Fibroblast of skin of right quadriceps (primary cell): ENCODE results near the gene TAF1C.
A peak's percentile ranks its signal among the peaks of the same experiment; 100 is the strongest.

Experiments
- DNase-seq: peaks from one replicate; pipeline ENCODE4 v3.0.0-alpha.2; 2013

TAF1C gene

DNA sequence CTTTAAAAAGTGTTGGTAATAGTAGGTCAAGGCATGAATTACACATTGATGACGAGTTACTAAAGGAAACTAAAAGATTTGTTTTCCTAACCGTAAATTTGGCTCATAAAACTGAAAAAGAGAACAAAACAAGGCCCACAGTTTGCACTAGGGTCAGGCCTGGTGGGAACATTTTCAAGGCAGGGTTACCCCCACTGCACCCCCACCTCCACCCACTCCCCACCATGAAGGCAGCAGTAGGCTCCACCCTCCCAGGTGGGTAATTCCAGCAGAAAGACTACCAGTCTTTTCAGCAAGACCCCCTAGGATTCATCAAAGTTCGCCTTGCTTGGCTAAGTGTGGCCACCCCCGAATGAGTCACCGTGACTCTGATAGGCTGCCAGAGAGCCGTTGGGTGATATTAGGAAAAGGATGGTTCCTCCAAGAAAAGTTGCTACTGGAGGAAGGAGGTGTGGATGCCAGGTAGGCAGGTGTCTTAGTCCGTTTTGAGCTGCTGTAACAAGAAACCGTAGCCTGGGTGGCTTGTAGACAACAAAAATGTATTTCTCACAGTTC lies 33.1 kb downstream of the TAF1C start:
- DNase-seq = no peak

DNA sequence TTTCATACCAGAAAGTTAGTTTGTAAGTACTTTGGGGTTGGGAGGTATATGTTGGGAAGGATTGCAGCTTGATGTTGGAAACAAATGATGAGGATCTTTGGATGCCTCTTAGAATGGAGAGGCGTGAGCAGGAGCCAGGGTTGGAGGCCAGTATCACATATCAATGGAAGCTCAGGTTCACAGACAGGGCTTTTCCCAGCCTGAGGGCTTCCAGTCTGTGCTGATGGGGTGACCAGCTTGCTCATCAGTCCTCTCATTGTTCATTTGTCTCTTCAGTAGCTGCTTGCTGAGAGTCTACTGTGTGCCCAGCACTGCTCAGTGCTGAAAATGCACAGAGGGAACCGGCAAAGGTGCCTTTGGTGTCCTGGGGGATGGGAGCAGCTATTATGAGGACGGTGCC lies 35.9 kb downstream of the TAF1C start:
- DNase-seq = no peak

DNA sequence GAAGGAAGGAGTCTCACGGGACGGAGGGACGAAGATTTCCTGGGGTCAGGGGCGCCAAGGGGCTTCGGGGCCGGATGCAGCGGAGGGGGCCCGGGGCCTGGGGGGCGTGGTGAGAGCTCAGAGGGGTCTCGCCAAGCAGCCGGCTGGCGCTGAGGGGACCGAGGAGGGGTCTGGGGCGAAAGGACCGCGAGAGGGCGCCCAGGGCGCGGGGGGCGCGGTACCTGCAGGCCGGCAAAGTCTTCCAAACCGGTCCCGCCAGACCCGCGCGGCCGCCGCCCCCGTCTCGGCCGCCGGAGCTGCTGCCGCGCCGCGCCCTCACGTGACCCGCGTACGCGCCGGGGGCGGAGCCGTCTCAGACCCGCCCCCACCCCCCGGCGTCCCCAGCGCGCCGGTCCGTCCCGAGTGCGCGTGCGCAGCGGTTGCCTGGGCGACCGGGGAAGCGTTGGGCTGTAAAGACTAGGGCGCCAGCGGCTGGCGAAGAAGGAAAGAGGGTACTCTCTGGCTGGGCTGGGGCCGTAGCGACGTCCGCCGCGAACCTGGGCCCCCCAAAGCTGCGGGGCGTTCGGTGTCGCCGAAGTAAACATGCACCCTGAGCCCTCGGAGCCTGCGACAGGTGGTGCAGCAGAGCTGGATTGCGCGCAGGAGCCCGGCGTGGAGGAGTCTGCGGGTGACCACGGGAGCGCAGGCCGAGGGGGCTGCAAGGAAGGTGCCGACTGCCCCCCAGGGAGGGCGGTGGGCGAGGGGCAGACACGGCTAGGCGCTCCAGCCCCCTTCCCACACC lies 41.8 kb downstream of the TAF1C start, which contains the start of the genes DNAAF1 and HSDL1:
TSS of gene DNAAF1 (plus strand) at position 450 of the 781 bp plus-strand sequence. CDS start at position 583, 133 bp downstream.
TSS of gene HSDL1 (minus strand) at position 319 of the 781 bp plus-strand sequence. CDS start 13,856 bp downstream, outside the sequence.
- DNase-seq = peak; percentile 85

DNA sequence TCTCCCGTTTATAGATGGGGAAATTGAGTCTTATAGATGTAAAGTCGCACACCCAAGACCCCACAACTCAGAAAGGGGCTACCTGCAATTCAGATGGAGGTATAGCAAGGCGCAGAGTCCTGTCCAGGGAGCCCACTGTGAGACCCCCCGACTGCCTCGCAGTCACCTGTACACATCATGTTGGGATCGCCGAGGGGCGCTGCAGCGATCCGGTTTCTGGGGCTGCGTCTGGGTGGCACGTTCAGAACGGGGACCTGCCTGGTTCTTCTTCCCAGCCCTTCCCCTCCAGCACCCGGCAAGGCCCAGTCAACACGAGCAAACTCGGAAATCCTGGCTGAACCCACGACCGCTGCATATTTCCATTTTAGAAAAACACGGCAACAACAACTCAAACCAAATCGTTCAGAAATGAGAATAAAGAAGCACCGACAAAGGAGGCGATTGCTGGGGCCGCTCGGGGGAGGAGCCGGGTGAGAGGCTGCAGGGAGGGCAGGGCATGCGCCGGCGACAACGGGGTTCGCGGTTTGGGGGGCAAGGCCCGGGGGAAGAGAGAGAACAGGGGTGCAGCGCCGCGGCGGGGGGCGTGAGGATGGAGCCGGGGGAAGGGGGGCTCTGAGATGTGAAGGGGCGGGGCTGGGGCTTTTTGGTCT lies 42.5 kb downstream of the TAF1C start:
- no peak for DNase-seq

DNA sequence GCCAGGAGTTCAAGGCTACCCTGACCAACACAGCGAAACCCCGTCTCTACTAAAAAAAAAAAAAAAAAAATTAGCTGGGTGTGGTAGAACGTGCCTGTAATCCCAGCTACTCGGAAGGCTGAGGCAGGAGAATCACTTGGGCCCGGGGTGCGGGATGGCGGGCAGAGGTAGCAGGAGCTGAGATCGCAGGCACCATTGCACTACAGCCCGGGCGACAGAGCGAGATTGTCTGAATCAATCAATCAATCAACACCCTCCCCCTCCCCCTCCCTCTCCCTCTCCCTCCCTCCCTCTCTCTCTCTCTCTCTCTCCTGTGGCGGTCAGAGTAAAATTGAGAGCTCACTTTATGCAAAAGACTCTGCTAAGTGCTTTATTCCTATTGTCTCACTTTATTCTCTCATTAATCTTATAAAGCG lies 43.1 kb downstream of the TAF1C start:
- no peak for DNase-seq

DNA sequence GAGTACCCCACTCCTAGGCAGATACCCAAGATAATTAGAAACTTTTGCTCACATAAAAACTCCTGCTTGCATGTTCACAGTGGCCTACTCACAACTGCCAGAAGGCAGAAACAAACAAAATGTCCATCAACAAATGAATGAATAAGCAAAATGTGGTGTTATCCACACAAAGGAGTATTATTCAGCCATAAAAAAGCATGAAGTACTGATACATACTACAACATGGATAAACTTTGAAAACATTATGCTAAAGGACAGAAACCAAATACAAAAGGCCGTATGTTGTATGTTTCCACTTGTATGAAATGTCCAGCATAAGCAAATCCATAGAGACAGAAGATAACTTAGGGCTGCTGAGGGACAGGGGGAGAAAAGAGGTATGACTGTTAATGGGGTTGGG lies 43.8 kb downstream of the TAF1C start:
- no peak for DNase-seq

DNA sequence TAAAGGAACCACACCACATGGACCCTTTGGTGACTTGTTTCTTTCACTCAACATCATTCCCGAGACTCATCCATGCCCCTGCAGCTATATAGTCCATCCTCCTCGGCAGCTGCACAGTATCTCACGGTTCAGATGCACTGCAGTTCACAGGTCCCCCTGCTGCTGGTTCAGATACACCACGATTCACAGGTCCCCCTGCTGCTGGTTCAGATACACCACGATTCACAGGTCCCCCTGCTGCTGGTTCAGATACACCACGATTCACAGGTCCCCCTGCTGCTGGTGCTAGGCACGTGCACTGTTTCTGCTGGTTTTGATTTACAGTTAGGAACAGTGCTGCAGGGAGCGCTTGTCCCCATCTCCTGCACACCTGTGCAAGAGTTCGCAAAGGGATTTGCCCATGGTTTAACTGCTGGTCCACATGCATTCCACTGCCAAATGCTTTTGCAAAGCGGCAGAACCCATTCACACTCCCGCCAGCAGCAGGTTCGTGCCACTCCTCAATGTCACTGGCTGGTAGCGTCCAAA lies 45.6 kb downstream of the TAF1C start:
- DNase-seq = no peak

DNA sequence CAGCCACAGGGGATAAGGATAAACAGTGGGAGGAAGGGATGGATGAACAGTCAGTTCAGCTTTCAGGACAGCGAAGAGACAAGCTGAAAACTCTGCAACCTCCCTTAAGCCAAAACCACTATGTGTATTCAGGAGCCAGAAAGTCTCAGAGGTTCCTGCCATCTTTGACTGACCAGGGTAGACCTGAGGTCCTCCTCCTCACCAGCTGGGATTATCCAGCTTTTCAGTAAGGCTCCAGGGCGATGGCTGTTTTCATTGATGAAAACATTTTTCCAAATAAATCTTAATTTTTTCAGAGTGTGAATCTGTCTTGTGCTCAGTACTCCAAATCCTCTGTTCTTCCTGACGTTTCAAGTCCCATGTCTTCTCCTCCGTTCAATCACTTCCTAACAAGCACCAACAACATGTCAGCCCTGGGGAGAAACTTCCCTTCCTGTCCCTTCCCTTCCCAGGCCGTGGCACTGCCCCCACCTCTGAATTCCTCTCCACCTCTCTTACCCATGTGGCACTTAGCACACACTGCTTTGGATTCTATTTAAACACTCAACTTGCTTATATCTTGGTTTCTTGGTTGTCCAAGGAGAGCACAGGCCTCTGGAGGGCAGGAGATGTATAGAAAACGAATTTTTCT lies 47.1 kb downstream of the TAF1C start:
- no peak for DNase-seq

DNA sequence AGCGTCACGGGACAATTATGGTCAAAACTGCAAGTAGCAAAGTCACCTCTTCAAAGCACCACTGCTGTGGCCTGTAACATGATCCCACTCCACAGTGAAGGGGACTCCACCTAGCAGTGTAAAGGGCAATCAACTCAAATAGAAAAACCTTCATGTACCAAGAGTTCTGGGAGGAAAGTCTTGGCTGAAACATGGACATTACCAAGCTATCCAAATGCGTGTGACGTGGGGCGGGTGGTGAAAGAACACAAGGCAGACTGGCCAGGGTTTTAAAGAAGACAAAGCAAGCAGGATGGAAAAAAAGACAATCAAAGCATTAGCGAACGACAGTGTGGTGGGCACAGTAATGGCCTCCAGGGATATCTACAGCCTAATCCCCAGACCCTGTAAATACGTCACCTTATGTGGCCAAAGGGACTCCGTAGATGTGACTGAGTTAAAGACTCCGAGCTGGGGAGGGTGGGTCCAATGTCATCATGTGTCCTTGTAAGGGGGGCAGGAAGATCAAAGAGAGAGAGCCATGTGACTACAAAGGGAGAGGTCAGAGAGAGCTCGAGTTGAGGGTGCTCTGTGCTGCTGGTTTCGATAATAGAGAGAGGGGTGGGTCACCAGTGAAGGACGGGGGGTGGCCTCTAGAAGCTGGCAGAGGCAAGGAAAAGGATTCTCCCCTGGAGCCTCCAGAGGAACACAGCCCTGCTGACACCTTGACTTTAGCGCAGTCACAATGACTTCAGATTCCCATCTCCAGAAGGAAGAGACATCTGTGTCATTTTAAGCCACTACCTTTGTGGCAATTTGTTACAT lies 47.8 kb downstream of the TAF1C start:
- peak; percentile 23 for DNase-seq

DNA sequence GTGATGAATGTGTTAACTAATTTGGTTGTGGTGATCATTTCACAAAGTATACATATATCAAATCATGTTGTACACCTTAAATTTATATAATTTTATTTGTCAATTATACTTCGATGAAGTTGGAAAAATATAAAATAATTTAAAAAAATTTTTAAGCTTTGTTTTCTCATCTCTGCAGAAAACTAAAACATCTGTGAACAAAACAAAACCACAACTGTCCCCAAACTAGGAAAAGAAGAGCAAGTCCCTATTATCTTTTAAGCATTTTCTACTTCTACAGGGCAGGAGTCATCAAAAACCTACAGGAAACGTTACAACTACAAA lies 48.4 kb downstream of the TAF1C start:
- no peak for DNase-seq

DNA sequence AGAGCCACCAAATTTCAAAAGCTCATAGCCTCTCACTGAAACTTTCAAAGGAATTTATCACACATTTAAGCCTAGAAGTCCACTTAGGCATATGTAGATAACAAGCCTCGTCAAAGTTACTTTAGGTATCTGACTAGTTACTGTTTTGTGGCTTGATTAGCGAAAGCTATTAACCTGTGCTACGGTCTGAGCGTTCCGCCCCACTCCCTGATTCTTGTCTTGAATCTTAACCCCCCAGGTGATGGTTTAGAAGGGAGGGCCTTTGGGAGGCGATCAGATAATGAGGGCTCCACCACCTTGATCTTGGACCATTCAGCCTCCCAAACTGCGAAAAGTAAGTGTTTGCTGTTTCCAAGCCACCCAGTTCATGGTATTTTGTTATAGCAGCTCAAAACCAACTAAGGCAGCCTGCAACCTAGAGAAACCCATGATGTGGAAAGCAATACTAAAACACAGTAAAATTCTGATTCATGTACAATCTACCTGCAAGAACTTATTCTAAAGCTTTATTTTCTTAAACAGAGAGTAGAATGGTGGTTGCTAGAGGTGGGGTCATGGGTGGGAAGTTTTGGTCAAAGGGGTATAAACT lies 49.0 kb downstream of the TAF1C start:
- DNase-seq = no peak

DNA sequence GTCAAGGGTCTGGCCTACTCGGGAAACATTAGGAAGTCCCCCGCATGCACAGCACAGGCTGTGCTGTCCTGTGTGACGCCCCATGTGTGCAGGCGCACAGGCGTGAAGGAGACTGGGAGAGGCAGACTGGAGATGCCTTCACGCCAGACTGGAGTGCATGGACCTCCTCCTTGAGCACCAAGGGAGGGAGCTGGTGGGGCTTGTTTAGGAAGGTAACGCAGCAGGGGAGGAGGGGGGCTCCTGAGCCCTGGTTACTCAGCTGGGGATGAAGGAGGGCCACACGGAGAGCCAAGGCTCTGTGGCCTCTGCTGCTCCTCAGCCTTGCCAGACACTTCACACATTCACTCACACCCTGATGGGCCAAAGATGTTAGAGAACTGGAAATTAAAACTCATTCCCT lies 49.6 kb downstream of the TAF1C start:
- no peak for DNase-seq

DNA sequence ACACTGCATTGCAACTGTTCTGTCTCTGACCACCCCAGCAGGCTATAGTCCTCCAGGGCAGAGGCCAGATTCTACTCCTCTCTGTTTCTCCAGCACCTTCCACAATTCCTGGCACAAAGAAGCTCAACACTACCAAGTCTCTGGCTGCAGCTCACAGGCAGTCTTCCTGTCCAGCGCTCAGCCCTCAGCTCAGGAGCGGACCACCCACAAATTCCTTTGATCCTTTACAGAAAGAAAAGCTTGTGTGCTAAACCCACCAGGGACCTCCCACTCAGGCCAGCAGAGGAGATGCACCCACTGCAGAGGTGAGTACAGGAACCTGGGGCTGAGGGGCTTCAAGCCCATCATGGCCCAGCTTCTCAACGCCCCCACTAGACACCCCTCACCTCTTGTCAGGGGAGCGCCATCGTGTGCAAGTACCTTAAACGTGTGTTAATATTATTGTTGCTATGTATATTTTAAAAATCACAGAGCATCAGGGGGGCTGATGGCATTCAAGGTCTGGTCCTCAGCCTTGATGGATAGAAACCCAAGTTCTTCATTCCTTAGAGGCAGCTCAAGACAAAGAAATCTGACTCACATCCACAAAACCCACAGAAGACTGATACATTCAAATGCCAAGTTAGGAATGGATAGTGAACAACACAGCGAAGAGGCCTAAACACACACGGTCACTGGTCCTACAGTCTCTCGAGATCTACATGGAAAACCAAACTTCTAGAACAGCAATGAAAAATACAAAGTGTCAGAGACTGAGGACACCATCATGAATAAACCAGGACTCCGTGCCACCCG lies 50.3 kb downstream of the TAF1C start:
- no peak for DNase-seq

DNA sequence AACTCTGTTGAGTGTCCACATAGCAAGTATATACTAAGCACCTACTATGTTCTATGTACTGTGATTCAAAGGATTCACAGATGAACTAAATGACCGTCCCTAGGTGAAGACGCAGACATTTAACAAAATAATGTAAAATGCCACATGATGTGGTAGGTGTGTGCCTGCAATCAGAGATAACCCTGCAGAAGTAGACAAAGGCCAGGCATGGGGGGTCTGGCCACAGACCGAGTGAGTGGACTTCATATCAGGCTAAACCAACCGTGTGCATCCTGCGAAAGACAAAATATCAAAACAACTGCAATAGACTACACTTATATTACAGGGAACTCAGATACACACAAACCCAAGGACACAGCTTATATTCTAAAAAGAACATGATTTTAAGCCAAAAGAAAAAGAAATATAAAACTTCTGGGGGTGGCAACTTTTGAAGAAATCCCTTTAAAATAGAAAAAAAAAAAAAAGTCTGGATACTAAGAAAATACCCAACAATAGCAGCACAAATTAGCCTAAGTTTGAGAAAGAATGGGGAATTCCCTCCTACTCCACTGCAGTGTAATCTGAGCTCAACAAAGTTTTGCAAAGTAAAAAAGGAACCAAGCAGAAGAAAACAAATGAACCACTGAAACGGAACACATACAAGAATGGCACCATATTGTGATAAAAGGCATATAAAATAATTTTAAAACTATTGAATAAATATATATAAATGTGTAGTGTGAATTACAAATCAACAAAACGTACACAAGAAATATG lies 54.2 kb downstream of the TAF1C start:
- DNase-seq = no peak

DNA sequence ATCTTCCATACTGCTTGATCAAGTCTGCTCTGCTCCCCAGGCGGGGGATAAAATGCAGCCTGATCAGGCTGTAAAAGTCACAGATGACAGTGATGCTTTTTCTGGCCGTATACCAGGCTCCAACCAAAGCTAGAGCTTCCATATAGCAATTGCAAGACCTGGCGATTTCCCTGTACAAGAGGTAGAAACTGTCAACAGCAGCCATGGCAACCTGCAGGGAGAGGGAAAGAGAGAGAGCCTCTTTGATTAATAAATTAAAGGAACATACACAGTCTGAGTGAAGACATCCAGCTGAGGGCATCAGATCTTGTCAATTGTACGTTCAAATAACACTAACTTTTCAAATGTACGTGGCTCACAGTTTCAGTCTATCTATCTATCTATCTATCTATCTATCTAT lies 55.7 kb downstream of the TAF1C start:
- DNase-seq = no peak
